IMR-90 (cell line): ENCODE data around the gene STPG4. TPM values are rescaled to one million over a fixed set of nuclear protein-coding genes. Genes with fewer than 3 reads are reported as not detected.
A peak's percentile ranks its signal among the peaks of the same experiment; 100 is the strongest.

ENCODE experiments used
- ATAC-seq: fragments of 200-7000 bp; cut with Tn5 transposase; 2 replicates; pipeline ENCODE4 v1.9.1; 2020; ENCODE audit warnings: low read depth, mild to moderate bottlenecking, moderate library complexity
- BruUV-seq: library from RNA; stranded (reverse); fragments of 400-500 nt; replicated peaks from 2 replicates; lab custom pipeline; 2021; lab: Mats Ljungman, UMichigan
- CTCF ChIA-PET: fragments of 300-600 bp; formaldehyde crosslinking; extraction: SDS; loops from one replicate; lab custom pipeline; 2021; ENCODE audit warnings: antibody characterized with exemption; lab: Yijun Ruan, JAX
- POLR2A ChIA-PET: fragments of 300-600 bp; sonication (Branson Sonifier 250); formaldehyde crosslinking; loops from one replicate; lab custom pipeline; 2022; ENCODE audit warnings: antibody characterized with exemption; ENCODE audit not compliant: unreplicated experiment; lab: Charles Lee
- DNase-seq: peaks from one replicate; pipeline ENCODE4 v3.0.0; 2013
- H2AFZ ChIP-seq: replicated peaks from 2 replicates; pipeline ENCODE3; 2013; ENCODE audit warnings: low read length, mild to moderate bottlenecking; ENCODE audit not compliant: poor library complexity
- H2AK5ac ChIP-seq: 2 replicates; pipeline ENCODE4 v1.6.1; 2013; ENCODE audit warnings: low read depth, low read length, inconsistent platforms
- H2AK9ac ChIP-seq: replicated peaks from 2 replicates; pipeline ENCODE3; 2013; ENCODE audit warnings: mild to moderate bottlenecking, low read depth, low read length, moderate library complexity; ENCODE audit not compliant: poor library complexity
- H2BK120ac ChIP-seq: 2 replicates; pipeline ENCODE4 v1.6.1; 2013; ENCODE audit warnings: low read depth, low read length, inconsistent platforms
- H2BK15ac ChIP-seq: 3 replicates; pipeline ENCODE4 v1.6.1; 2013; ENCODE audit warnings: low read depth, low read length, inconsistent platforms
- H2BK20ac ChIP-seq: 2 replicates; pipeline ENCODE4 v1.6.1; 2013; ENCODE audit warnings: low read depth, mild to moderate bottlenecking, inconsistent platforms, low read length, moderate library complexity
- H2BK5ac ChIP-seq: 2 replicates; pipeline ENCODE4 v1.6.1; 2013; ENCODE audit warnings: mild to moderate bottlenecking, low read depth, low read length, inconsistent platforms; ENCODE audit not compliant: poor library complexity, severe bottlenecking
- H3K14ac ChIP-seq: replicated peaks from 2 replicates; pipeline ENCODE4 v1.6.1; 2013; ENCODE audit warnings: low read depth, low read length, inconsistent platforms
- H3K18ac ChIP-seq: 2 replicates; pipeline ENCODE4 v1.6.1; 2013; ENCODE audit warnings: low read depth, low read length, control low read depth
- H3K23ac ChIP-seq: 2 replicates; pipeline ENCODE4 v1.6.1; 2013; ENCODE audit warnings: low read depth, low read length, inconsistent platforms
- H3K27ac ChIP-seq: 2 replicates; pipeline ENCODE4 v1.5.1; 2013; ENCODE audit warnings: mild to moderate bottlenecking, control low read depth, low read length; ENCODE audit not compliant: insufficient read depth
- H3K27me3 ChIP-seq: 2 replicates; pipeline ENCODE4 v1.6.1; 2013; ENCODE audit warnings: low read length; ENCODE audit not compliant: control insufficient read depth, insufficient read depth
- H3K36me3 ChIP-seq: 2 replicates; pipeline ENCODE4 v1.6.1; 2013; ENCODE audit warnings: low read length, mixed read lengths; ENCODE audit not compliant: control insufficient read depth, insufficient read depth
- H3K4ac ChIP-seq: 2 replicates; pipeline ENCODE4 v1.6.1; 2013; ENCODE audit warnings: low read depth, low read length, inconsistent platforms
- H3K4me1 ChIP-seq: 2 replicates; pipeline ENCODE4 v1.6.1; 2013; ENCODE audit warnings: low read length, mixed read lengths; ENCODE audit not compliant: control insufficient read depth, insufficient read depth
- H3K4me2 ChIP-seq: 2 replicates; pipeline ENCODE4 v1.6.1; 2013; ENCODE audit warnings: low read depth, mild to moderate bottlenecking, control low read depth, low read length, moderate library complexity
- H3K4me3 ChIP-seq: 2 replicates; pipeline ENCODE4 v1.5.1; 2013; ENCODE audit warnings: low read depth, mild to moderate bottlenecking, control low read depth, low read length, moderate library complexity; ENCODE audit not compliant: insufficient read depth
- H3K56ac ChIP-seq: 2 replicates; pipeline ENCODE4 v1.6.1; 2013; ENCODE audit warnings: low read length, inconsistent platforms; ENCODE audit not compliant: insufficient read depth; ENCODE audit errors: extremely low read depth
- H3K79me1 ChIP-seq, 2 experiments: 2 replicates each; pipeline ENCODE4 v1.6.1; 2013; ENCODE audit warnings: low read length in 2 of 2, inconsistent platforms in 1 of 2, low read depth in 1 of 2
- H3K9ac ChIP-seq: 2 replicates; pipeline ENCODE4 v1.6.1; 2013; ENCODE audit warnings: low read depth, low read length, control low read depth
- H3K9me1 ChIP-seq: 2 replicates; pipeline ENCODE4 v1.6.1; 2013; ENCODE audit warnings: low read length, inconsistent platforms; ENCODE audit not compliant: insufficient read depth
- H3K9me3 ChIP-seq: 2 replicates; pipeline ENCODE4 v1.6.1; 2013; ENCODE audit warnings: low read length; ENCODE audit not compliant: control insufficient read depth, insufficient read depth
- H4K20me1 ChIP-seq: 2 replicates; pipeline ENCODE4 v1.6.1; 2013; ENCODE audit warnings: low read length, inconsistent platforms; ENCODE audit not compliant: insufficient read depth
- H4K5ac ChIP-seq: 2 replicates; pipeline ENCODE4 v1.6.1; 2013; ENCODE audit warnings: mild to moderate bottlenecking, low read depth, low read length, control low read depth
- H4K8ac ChIP-seq, 2 experiments: 2 replicates each; pipeline ENCODE4 v1.6.1; 2013; ENCODE audit warnings: low read depth in 2 of 2, low read length in 2 of 2, control low read depth in 1 of 2, inconsistent platforms in 1 of 2
- H4K91ac ChIP-seq: 2 replicates; pipeline ENCODE4 v1.6.1; 2013; ENCODE audit warnings: low read depth, low read length, inconsistent platforms; ENCODE audit not compliant: insufficient read depth
- CTCF ChIP-seq: conservative IDR thresholded peaks from 2 replicates; pipeline ENCODE4 v1.5.1; 2012; ENCODE audit warnings: mild to moderate bottlenecking, low read depth, low read length, improper control_type of control experiment
- POLR2A ChIP-seq: IDR thresholded peaks from 2 replicates; pipeline ENCODE4 v1.6.1; 2012; ENCODE audit warnings: mild to moderate bottlenecking, low read depth, low read length
- WGBS, 2 experiments: methylation state at CpG; one replicate each; pipeline versions ENCODE4 v1.1.5 to v1.1.7; 2013; ENCODE audit warnings: missing lambda C conversion rate in 2 of 2; ENCODE audit not compliant: insufficient read length in 1 of 2; ENCODE audit errors: extremely low coverage in 2 of 2; 5-methylcytosine and 5-hydroxymethylcytosine counted together
- dilution Hi-C: fragments of 300-500 bp; cut with HindIII; formaldehyde crosslinking; loops from one replicate; pipeline ENCODE4 v1.14.3; 2018; ENCODE audit warnings: low sequenced_read_pairs; ENCODE audit not compliant: unreplicated experiment
- in situ Hi-C: fragments of 300-500 bp; cut with MboI; formaldehyde crosslinking; loops from 3 replicates; pipeline ENCODE4 v1.14.3; 2019; ENCODE audit warnings: low sequenced_read_pairs, inconsistent platforms, mixed read lengths
- intact Hi-C: fragments of 100-400 bp; cut with micrococcal nuclease; formaldehyde crosslinking; loops from 2 replicates; pipeline ENCODE4 v1.10.0; 2022
- polyA plus RNA-seq, 3 experiments: library from polyadenylated mRNA; depleted of rRNA; stranded (reverse); fragments of >200 nt; gene quantifications; 2 replicates each; pipeline ENCODE4 v1.2.3, GENCODE V29; 2012; ENCODE audit warnings: low replicate concordance in 1 of 3
- total RNA-seq: library from RNA; depleted of rRNA; stranded (reverse); fragments of >200 nt; gene quantifications from 2 replicates; pipeline ENCODE4 v1.2.3, GENCODE V29; 2012

The STPG4 gene
- total and polyA plus RNA-seq, 2 of the 4 experiments (the other 2 are of a cell fraction) = 0.12 to 0.18 TPM

DNA sequence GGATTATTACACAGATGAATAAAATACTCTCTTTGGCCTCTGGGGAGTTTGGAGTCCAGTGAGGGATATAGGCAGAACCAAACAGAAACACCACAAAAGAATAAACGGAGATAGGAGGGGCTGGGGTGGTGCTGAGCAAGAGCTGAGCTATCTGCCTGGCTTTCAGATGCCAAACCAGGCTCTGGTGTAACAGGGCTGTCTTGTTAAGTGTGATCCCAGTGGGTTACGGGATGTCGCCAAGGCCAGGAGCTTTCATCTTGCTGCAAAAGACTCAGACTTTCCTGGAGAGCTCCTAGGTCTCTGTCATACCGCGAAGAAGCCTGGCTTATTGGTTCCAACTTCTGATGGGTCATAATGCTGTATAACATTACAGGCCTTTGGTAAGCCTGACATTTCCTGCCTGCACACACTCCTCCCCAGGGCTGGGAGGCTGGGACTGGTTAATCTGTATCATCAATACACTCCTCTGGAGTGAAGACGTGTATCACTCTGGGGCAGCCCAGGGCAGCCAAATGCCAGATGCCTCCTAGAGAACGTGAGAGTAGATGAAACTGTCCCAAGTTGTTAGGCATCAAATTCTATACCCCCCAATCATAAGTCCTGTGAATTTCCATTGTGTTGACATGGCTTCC lies 60.5 kb downstream of the STPG4 start:
- Histone ChIP-seq H4K5ac (no peak overlapping the region), H4K91ac (no peak overlapping the region), H3K4me3 (no peak overlapping the region), H3K9ac (no peak overlapping the region), H3K27me3 (no peaks in the 10 kb centered on the region), H4K20me1 (no peaks in the 10 kb centered on the region), H3K14ac (peak overlapping the region; percentile 50; the same call in 1 of the 2 replicates), H2BK120ac (peak overlapping the region; percentile 0), H3K9me3 (no peaks in the 10 kb centered on the region), H3K4me1 (peaks cover 13% of the 10 kb centered on the region), H3K4ac (no peak overlapping the region; the same call in 1 of the 2 replicates), H3K4me2 (no peak overlapping the region), H2BK5ac (no peak overlapping the region), H2BK20ac (no peak overlapping the region), H2AFZ (peak overlapping the region; percentile 1), H3K79me1 (no peaks in the 10 kb centered on the region), H2AK5ac (no peak overlapping the region; the same call in 1 of the 2 replicates), H3K9me1 (peaks cover 9% of the 10 kb centered on the region), H3K56ac (no peak overlapping the region), H3K36me3 (no peaks in the 10 kb centered on the region), H2BK15ac (no peak overlapping the region), H4K8ac (no peak overlapping the region), H3K18ac (no peak overlapping the region), H3K23ac (no peak overlapping the region), H3K27ac (no peak overlapping the region), H2AK9ac (no peak overlapping the region)
- CTCF ChIA-PET = interaction anchor here (0.9 kb wide), 1 partner anchor 228 kb away, joined by 4 read pairs; no protein-coding TSS in a partner anchor
- peak; percentile 59 for DNase-seq
- ATAC-seq = peak; percentile 74
- TF ChIP-seq CTCF (no peak), POLR2A (no peak)
- no TSS peak for BruUV-seq
- intact Hi-C loops (loop anchor here (5.0 kb wide), 1 partner anchor 33 kb away; no protein-coding TSS in a partner anchor), dilution Hi-C loops (no loop called here), in situ Hi-C loops (no loop called here)
- POLR2A ChIA-PET = no interaction called here
- no CpG with 5 or more reads among the region's 7 CpGs for WGBS, 2 experiments
